Measurements from ENCODE around the gene DUSP1. TPM values are rescaled to one million over a fixed set of nuclear protein-coding genes. Genes with fewer than 3 reads are reported as not detected.

The DUSP1 gene
- total and polyA plus RNA-seq, 2 of the 4 experiments (the other 2 are of a cell fraction), result 304 to 467 TPM

- H4K20me1 ChIP-seq (ENCODE audit: insufficient read depth, low read length), result no peaks in the 10 kb centered on the region; the same call in 1 of the 2 replicates
- H2BK5ac ChIP-seq (ENCODE audit: low read depth, low read length, poor library complexity, severe bottlenecking), result peak overlapping the region; percentile 93
- peak overlapping the region; percentile 97 for H2BK120ac ChIP-seq (ENCODE audit: low read depth, low read length)
- H2BK15ac ChIP-seq (ENCODE audit: low read depth, low read length), result peak overlapping the region; percentile 91
- peaks cover 24 to 64% of the 10 kb centered on the region in 2 experiments for H3K79me1 ChIP-seq (ENCODE audit: low read depth in 1 of 2, low read length in 2 of 2)
- peak overlapping the region; percentile 26 for H2AFZ ChIP-seq (replicated peaks; ENCODE audit: low read length, poor library complexity)
- H3K9me3 ChIP-seq (ENCODE audit: control insufficient read depth, insufficient read depth, low read length), result no peaks in the 10 kb centered on the region
- peak overlapping the region; percentile 98 for H2AK5ac ChIP-seq (ENCODE audit: low read depth, low read length)
- H3K4me1 ChIP-seq (ENCODE audit: control insufficient read depth, insufficient read depth, low read length), result peaks cover 49% of the 10 kb centered on the region
- ChIA-PET CTCF (interaction anchor here (0.7 to 3.5 kb wide), 2 partner anchors 27 to 130 kb away, joined by 3 to 18 read pairs; partner anchors contain the start of gene DUSP1), POLR2A (ENCODE audit: unreplicated experiment) (no interaction called here)
- H3K23ac ChIP-seq (ENCODE audit: low read depth, low read length), result peak overlapping the region; percentile 55
- H3K9ac ChIP-seq (ENCODE audit: low read depth, low read length), result peak overlapping the region; percentile 19
- no TSS peak for BruUV-seq (replicated peaks)
- peak overlapping the region; percentile 89 for H3K27ac ChIP-seq (ENCODE audit: insufficient read depth, low read length)
- peak overlapping the region; percentile 19 for H3K4me2 ChIP-seq (ENCODE audit: low read depth, low read length)
- H3K18ac ChIP-seq (ENCODE audit: low read depth, low read length), result peak overlapping the region; percentile 58
- TF ChIP-seq MAFK (IDR thresholded peaks at IDR 0.05; ENCODE audit: low read depth, low read length) (peak; percentile 94), NFE2L2 (IDR thresholded peaks at IDR 0.05; ENCODE audit: low read depth, low read length) (0 out of 2 replicates have a peak, but pooled peaks have one; percentile 29), RFX5 (IDR thresholded peaks at IDR 0.05; ENCODE audit: low read depth, low read length) (no peak), CEBPB (IDR thresholded peaks at IDR 0.05; ENCODE audit: low read depth, low read length) (peak; percentile 99), RCOR1 (IDR thresholded peaks at IDR 0.05; ENCODE audit: insufficient replicate concordance, low read length) (no peak), FOS (IDR thresholded peaks at IDR 0.05; ENCODE audit: low read depth, low read length) (peak; percentile 78)
- peak overlapping the region; percentile 84 for H2AK9ac ChIP-seq (replicated peaks; ENCODE audit: low read depth, low read length, poor library complexity)
- H3K56ac ChIP-seq (ENCODE audit: extremely low read depth, insufficient read depth, low read length), result peak overlapping the region; percentile 62
- peak overlapping the region; percentile 93 for H4K91ac ChIP-seq (ENCODE audit: insufficient read depth, low read depth, low read length)
- dilution Hi-C loops (cut with HindIII; ENCODE audit: low sequenced_read_pairs, unreplicated experiment) (no loop called here), in situ Hi-C loops (cut with MboI; ENCODE audit: low sequenced_read_pairs) (no loop called here), intact Hi-C loops (cut with micrococcal nuclease) (no loop called here)
- H3K27me3 ChIP-seq (ENCODE audit: control insufficient read depth, insufficient read depth, low read length), result no peaks in the 10 kb centered on the region
- 11% methylated on average over 5 of the region's 14 CpGs; no CpG with 5 or more reads in 1 of the 2 experiments for WGBS, 2 experiments (ENCODE audit: extremely low coverage in 2 of 2, insufficient read length in 1 of 2)
- DNase-seq (peak; percentile 94), ATAC-seq (ENCODE audit: low read depth) (peak; percentile 31)
- H3K14ac ChIP-seq (replicated peaks; ENCODE audit: low read depth, low read length), result peak overlapping the region; percentile 94
- peak overlapping the region; percentile 92 for H2BK20ac ChIP-seq (ENCODE audit: low read depth, low read length)
- peak overlapping the region; percentile 71 to 79 for H4K8ac ChIP-seq (ENCODE audit: low read depth in 2 of 2, low read length in 2 of 2)
- H3K4me3 ChIP-seq (ENCODE audit: insufficient read depth, low read depth, low read length), result no peak overlapping the region
- H3K36me3 ChIP-seq (ENCODE audit: control insufficient read depth, insufficient read depth, low read length), result no peaks in the 10 kb centered on the region
- H3K4ac ChIP-seq (ENCODE audit: low read depth, low read length), result peak overlapping the region; percentile 94
- peak overlapping the region; percentile 23 for H4K5ac ChIP-seq (ENCODE audit: low read depth, low read length)
- peaks cover 48% of the 10 kb centered on the region for H3K9me1 ChIP-seq (ENCODE audit: insufficient read depth, low read length)
These were observed 27.6 kb upstream of the DUSP1 start for GRCh38 chr5:172798422-172799215.
